Pons (tissue), 1 donor: ENCODE measurements around the gene OR1A2.
"Not testable (repeated sequence)": the region's sequence is repeated elsewhere in the genome, so short reads cannot be mapped to it uniquely, and the experiment has no call there.

Experiments used
- DNase-seq: peaks from one replicate; pipeline ENCODE4 v3.0.0-alpha.2; 2016; ENCODE audit warnings: low spot score

Gene OR1A2, protein sequence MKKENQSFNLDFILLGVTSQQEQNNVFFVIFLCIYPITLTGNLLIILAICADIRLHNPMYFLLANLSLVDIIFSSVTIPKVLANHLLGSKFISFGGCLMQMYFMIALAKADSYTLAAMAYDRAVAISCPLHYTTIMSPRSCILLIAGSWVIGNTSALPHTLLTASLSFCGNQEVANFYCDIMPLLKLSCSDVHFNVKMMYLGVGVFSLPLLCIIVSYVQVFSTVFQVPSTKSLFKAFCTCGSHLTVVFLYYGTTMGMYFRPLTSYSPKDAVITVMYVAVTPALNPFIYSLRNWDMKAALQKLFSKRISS

DNA sequence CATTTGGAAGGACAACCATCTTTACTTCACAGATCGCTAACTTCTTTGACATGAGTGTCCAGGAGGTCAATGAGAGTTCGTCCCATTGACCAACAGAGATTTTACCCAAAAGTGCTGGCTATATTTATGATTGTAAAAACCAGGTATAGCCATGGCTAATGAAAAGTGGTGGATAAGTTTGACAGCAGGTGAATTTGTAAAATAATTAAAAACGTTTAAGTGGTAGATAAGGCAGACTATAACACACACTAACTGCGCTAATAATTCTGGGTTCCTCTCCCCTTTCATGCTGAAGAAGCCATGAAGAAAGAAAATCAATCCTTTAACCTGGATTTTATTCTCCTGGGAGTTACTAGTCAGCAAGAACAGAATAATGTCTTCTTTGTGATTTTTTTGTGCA, at the start of gene OR1A2:
OR1A2 (plus strand) TSS at position 301 of the 400 bp plus-strand sequence; CDS start at position 301, 0 bp downstream.
- DNase-seq = no peak

GRCh38 chr17:3157218-3157617, 40.1 kb upstream of the OR1A2 start:
- DNase-seq = no peak

DNA sequence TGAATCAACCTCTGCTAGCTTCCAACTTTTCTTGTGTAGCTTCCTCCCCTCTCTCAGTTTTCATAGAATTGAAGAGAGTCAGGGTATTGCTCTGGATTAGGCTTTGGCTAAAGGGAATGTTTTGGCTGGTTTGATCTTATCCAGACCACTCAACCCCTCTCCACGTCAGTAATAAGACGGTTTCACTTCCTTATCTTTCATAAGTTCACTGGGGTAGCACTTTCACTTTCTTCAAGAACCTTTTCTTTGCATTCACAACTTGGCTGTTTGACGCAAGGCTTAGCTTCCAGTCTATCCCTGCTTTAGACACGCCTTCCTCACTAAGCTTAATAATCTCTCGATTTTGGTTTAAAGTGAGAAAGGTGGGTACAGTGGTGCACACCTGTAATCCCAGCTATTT, 29.7 kb upstream of the OR1A2 start:
- DNase-seq = peak; percentile 67

DNA sequence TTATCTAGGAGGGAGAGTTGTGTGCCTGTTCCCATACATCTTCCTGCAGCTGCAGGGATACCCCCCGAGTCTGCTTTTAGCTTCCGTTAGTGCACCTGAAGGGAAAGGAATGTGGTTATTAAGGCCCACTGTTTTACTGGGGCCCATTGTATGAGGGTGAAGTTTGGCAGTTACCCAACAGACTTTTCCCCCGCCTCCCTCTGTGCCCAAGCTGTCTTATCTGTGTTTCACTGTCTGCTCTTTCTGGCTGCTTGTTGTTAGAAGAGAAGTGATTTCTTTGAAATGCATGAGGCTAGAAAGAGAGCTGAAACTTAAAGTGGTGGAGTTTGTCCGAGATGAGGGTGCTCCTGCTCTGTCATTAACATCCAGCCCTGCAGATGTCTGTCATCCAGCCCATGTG, 7.4 kb upstream of the OR1A2 start:
- no peak for DNase-seq

DNA sequence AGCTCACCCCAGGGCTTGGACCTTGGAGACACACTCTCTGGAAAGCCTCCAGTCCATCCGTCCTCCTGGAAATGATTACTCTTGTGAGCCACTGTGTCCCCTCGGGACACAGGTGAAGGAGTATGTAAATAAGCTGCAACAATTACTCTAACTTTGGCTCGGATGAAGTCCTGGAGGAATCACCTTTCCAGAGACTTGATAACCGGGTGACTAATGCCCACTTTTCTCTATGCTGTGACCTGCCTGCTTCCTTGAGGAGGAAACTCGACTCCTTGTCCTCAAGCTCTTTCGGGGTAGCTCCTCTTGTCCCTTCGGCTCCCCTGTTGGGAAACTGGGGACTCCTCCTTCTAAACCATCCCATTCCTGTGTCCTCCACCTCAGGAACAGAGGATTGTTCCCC, 10.0 kb downstream of the OR1A2 start, which contains the start of gene OR1A1:
OR1A1 (plus strand) TSS at position 301 of the 400 bp plus-strand sequence. CDS start 7,954 bp downstream, outside the sequence.
- no peak for DNase-seq

DNA sequence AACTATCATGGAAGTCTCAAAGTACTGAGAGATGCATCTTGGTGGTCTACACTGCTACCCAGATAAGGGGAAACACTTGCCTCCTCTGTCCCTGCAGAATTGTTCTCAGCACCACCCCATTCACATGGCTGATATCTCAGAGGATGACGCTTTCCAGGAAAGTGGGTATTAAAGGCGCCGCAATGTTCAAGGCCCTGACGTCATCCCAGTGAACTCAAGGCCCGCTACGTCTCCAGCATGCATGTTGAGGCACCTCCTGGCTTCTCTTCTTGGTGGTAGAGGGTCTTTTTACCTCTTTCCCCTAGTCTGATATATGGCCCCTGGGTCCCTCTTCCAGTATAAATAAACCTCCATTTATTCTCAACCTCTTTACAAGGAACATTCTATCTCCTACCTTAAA, 11.2 kb downstream of the OR1A2 start:
- DNase-seq = no peak

- DNase-seq = no peak
Observed at GRCh38 chr17:3213001-3213400, 15.7 kb downstream of the OR1A2 start.

- DNase-seq = no peak
Observed at GRCh38 chr17:3213587-3213986, 16.3 kb downstream of the OR1A2 start.

DNA sequence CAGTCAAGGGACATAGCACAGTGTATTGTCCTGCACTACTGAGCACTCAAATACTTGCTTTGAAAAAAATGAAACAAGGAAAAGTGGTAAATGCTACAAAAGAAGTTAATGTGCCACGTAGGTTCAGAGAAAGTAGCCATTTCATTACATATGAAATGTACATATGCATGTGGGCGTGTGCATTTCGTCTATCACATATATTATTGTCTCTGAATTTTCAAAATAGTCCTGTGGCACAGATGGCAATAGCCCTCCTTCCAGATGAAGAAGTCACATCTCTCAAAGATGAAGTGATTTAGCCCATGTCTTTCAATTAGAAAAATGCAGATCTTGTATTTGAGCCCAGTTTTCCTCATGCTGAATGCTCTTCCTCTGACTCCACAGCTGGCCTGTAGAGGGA, 22.7 kb downstream of the OR1A2 start:
- not testable (repeated sequence) for DNase-seq

- DNase-seq = no peak
Observed at GRCh38 chr17:3221850-3222249, 24.5 kb downstream of the OR1A2 start.

GRCh38 chr17:3222505-3222904, 25.2 kb downstream of the OR1A2 start:
- DNase-seq = no peak

DNA sequence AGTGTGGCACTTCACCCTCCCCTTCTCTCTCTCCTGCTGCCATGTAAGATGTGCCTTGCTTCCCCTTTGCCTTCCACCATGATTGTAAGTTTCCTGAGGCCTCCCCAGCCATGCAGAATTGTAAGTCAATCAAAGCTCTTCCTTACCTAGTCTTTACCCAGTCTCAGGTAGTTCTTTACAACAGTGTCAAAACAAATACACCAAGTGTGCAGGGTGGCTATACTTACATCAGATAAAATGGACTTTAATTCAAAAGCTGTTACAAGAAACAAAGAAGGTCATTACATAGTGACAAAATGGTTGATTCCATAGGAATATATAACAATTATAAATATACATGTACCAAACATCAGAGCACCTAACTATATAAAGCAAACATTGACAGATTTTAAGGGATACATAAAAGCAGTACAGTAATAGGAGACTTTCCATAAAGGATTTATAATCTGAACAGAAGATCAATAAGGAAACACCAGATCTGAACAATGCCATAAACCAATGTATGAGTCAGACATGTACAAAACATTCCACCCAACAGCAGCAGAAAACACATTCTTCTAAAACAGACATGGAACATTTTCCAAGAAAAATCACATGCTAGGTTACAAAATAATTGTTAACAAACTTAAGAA, 27.5 kb downstream of the OR1A2 start:
- DNase-seq = not testable (repeated sequence)

DNA sequence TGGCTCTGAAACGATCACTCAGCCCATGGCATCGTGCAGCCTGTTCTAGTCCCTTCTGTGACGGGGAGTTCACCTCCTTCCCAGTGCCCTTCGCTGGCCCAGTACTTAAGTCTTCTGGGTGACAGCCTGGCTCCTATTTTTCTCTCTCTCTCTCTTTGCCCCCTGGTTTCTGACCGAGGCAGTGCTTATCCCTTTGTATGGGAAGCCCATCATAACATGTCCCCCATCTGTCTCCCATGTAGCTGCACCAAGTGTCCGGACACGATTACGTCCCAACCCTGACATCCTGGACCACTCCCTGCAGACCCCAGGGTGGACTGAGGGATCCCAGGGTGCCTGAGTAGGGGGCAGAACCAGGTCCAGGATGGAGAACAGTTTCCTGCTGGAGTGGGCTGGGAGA, 35.0 kb downstream of the OR1A2 start:
- DNase-seq = not testable (repeated sequence)

DNA sequence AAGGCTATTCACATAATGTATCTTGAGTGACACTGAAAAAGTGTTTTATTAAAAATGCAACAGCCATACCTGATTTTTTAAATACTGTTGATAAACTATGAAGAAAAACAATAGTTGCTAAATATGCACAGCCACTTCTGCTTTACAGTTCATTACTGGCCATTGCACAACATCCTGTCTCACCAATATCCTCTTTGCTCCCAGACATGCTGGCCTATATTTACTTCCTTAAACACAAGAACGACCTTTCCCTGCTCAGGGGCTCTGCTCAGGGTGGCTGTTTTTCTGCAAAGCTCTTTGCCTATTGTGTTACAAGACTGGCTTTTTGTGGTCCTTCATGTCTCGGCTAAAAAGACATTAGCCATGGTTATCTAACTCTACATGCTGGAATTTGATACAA, 41.4 kb downstream of the OR1A2 start:
- peak; percentile 34 for DNase-seq

DNA sequence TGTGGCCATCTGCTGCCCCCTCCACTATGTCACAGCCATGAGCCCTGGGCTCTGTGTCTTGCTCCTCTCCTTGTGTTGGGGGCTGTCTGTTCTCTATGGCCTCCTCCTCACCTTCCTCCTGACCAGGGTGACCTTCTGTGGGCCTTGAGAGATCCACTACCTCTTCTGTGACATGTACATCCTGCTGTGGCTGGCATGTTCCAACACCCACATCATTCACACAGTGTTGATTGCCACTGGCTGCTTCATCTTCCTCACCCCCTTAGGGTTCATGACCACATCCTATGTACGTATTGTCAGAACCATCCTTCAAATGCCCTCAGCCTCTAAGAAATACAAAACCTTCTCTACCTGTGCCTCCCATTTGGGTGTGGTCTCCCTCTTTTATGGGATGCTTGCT, 43.7 kb downstream of the OR1A2 start:
- DNase-seq = not testable (repeated sequence)

GRCh38 chr17:3244841-3245240, 47.5 kb downstream of the OR1A2 start:
- DNase-seq = peak; percentile 8
